Stimulated activated CD8-positive, alpha-beta memory T cell treated with anti-CD3 and anti-CD28 coated beads, Interleukin-7, amount 100 ng/mL, for 1 hour (primary cell): ENCODE measurements around the gene GOLGA2.

Experiments used
- DNase-seq, 2 donors: peaks; one replicate each; pipeline ENCODE4 v3.0.0-alpha.2; 2020; ENCODE audit warnings: low read depth in 2 of 2

Gene GOLGA2

DNA sequence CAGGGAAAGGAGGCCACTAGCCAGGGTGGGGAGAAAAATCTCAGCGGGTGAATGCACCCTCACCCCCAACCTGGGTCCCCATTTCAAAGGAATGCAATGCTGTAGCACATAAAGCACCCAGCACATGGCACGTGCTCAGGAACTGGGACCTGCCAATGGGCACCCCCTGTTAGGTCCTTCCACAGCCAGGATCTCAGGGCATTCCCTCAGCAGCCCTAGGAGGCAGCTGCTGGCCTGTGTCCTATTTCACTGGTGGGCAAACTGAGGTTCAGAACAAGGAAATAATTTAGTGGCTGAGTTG lies 63.9 kb downstream of the GOLGA2 start:
- DNase-seq, result no peak

DNA sequence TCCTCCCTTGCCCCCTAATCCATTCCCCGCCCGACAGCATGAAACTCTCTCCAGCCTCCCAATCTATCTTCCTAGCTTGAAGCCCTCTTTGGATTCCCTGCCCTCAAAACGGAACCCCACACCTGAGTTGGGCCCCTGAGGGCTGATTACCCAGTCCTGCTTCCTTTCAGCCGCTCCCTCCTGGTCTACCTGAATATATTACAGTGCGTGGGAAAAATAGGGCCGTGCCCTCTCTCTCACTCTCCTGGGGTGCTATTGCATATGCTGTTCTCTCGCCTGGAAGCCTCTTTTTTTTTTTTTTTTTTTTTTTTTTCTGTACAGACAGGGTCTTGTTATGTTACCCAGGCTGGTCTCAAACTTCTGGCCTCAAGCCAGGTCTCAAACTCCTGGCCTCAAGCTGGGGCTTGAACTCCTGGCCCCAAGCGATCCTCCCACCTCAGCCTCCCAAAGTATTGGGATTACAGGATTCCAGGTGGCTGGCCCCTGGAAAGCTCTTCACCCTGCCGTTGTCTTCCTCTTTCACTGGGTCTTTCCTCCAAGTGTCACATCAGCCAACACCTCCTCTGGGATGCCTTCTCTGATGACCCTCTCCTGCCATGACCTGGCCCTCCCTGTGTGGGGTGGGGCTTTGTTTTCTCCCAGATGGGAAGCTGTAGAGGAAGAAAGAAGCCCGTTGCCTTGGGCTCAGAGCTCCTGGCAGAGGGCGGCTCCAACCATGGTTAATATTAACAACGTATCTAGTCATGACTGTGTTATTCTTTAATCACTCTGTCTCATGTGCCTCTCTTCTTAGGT lies 64.4 kb downstream of the GOLGA2 start:
- no peak for DNase-seq

DNA sequence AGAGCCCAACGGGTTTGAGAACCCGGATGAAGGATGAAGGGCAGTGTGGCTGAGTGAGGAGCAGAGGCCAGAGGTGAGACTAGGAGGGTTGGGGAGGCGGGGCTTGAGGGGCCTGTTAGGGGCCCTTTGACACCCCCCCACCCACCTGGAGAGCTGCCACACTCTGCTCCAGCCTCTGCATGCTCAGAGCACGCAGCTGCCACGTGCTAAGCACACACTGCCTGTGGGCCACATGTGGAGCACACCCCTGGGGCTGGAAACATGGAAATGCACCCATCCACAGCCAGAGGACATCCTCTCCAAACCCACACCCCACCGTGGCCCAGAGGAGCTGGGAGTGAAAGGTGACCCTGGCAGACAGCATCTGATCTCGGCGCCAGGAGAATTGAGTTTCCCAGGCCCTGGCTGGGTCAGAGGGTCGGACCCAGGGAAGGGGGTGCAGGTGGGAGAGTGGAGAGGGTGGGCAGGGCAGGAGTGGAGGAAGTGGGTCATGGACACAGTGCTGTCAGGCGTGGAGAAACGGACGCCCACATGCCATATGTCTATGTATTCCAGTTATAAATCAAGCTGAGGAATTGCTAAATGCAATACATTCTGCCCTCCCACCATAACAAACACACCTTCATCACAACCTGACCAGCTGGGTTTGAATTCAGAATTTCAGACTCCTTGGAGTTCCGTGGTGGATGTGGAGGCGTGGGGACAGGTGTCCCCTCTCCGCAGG lies 66.7 kb downstream of the GOLGA2 start:
- no peak for DNase-seq

DNA sequence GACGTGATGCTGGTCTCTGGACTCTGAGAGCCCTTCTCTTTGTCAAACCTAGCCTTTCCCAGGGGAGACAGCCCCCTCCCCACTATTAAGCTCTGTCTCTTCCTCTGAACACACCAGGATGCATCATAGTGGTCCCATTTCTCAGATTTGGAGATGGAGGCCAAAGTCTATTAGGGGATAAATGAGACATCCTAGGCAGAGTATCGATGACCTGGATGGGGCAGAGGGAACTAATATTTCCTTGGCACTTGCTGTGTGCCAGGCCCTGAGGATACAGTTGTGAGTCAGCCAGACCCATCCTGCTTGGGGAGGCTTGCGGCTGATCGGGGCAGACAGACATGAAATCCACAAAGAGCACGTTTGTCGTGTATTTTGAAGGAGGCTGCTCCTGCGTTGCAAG lies 67.4 kb downstream of the GOLGA2 start:
- no peak for DNase-seq

DNA sequence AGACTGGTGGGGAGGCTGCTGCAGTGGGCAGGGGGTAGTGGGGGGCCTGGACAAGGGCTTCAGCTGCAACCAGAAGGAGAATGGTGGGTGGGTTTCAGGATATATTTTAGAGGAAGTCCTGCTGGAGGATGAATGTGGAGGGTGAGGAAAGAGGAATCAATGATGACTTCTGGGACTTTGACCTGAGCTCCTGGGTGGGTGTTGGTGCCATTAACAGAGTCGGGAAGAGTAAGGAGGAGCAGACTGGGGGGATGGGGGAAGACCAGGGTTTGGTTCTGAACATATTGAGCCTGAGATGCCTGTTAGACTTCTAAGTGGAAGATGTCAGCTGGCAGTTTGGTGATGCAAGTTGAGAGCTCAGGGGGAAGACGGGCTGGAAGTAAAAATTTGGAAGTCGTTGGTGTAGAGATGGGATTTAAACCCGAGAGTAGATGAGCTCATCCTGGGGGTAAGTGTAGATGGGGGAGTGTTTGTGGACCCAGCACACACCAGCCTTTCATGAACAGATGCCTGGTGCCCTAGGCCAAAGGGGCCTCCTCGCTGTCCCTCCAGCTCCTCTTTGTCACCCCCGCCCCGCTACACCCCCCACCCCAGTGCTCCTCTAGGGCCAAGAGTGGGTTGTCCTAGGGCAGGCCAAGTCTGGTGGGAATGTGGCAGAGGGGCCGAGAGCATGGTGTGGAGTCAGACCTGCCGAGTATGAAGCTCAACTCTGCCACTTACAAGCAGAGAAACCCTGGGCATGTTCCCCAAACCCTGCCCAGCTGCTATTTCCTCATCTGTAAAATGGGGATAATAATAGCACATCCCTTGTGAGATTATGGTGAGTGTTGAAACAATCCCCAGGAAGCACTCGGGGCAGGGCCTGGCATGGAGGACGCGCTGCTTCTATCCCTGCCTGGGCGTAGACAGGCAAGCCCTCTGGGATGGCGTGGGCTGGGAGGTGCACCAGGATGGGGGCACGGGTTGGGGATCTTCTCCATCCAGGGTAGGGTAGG lies 68.6 kb downstream of the GOLGA2 start:
- no peak for DNase-seq

DNA sequence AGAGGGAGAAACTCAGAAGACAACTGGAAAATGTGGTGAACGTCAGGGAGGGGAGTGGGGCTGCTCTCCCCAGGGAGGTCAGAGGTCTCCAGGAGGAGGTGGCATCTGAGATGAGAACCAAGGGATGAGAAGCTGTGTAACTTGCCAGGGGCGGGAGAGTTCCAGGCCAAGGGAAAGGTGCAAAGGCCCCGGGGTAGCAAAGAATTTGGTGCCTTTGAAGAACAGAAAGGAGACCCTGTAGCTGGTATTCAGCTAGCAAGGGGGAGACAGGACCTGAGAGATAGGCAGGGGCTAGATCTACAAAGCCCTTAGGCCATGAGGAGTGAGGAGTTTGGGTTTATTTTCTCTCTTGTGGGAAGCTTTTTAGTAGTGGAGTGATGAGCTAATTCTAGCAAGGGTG lies 69.3 kb downstream of the GOLGA2 start:
- DNase-seq, result no peak
